Activated CD8-positive, alpha-beta memory T cell treated with anti-CD3 and anti-CD28 coated beads, Interleukin-2, amount 50 U/mL, for 24 hours (primary cell): Measurements from ENCODE around the gene KCP.

Experiments used
- DNase-seq: peaks from one replicate; pipeline ENCODE4 v3.0.0-alpha.2; 2020; ENCODE audit errors: extremely low read depth

Gene KCP

GRCh38 chr7:128841171-128841690 is 69.3 kb downstream of the KCP start:
- no peak for DNase-seq

GRCh38 chr7:128840326-128841170 is 70.0 kb downstream of the KCP start:
- no peak for DNase-seq

GRCh38 chr7:128839751-128840177 is 70.7 kb downstream of the KCP start:
- DNase-seq = no peak

GRCh38 chr7:128838981-128839731 is 71.4 kb downstream of the KCP start:
- DNase-seq = no peak

GRCh38 chr7:128838109-128838779 is 72.3 kb downstream of the KCP start:
- DNase-seq = no peak

- DNase-seq = no peak
These were observed 73.0 kb downstream of the KCP start for GRCh38 chr7:128837521-128837921.

GRCh38 chr7:128836729-128837348 is 73.7 kb downstream of the KCP start:
- DNase-seq = no peak

GRCh38 chr7:128835790-128836641 is 74.5 kb downstream of the KCP start:
- no peak for DNase-seq

GRCh38 chr7:128835231-128835751 is 75.2 kb downstream of the KCP start:
- no peak for DNase-seq

- DNase-seq = no peak
These were observed 76.6 kb downstream of the KCP start for GRCh38 chr7:128833946-128834325.

- no peak for DNase-seq
These were observed 77.2 kb downstream of the KCP start for GRCh38 chr7:128833148-128833945.

- DNase-seq = no peak
These were observed 77.7 kb downstream of the KCP start for GRCh38 chr7:128832880-128833147.

GRCh38 chr7:128831994-128832879 is 78.3 kb downstream of the KCP start:
- no peak for DNase-seq

- no peak for DNase-seq
These were observed 79.1 kb downstream of the KCP start for GRCh38 chr7:128831178-128831993.

- no peak for DNase-seq
These were observed 80.0 kb downstream of the KCP start, which contains the start of gene FLNC for GRCh38 chr7:128830231-128831177. TSS of gene FLNC (plus strand) at chr7:128830406. CDS start at chr7:128830638, 232 bp downstream.

GRCh38 chr7:128829391-128830166 is 80.9 kb downstream of the KCP start:
- no peak for DNase-seq
